OCI-LY7 (cell line): ENCODE measurements around the gene FBXO7.

ENCODE experiments used
- CTCF ChIP-seq: fragments of 200-600 bp; sonication (generic); conservative IDR thresholded peaks from 2 replicates; pipeline ENCODE4 v1.5.1; 2014; ENCODE audit warnings: mild to moderate bottlenecking, antibody characterized with exemption, low read length, moderate library complexity, mixed read lengths
- EZH2phosphoT487 ChIP-seq: fragments of 200-600 bp; sonication (generic); IDR thresholded peaks from 2 replicates; pipeline ENCODE4 v1.6.1; 2018; ENCODE audit warnings: low read depth, borderline replicate concordance, mild to moderate bottlenecking, mixed run types, antibody characterized with exemption, low read length, moderate library complexity, mixed read lengths

DNA sequence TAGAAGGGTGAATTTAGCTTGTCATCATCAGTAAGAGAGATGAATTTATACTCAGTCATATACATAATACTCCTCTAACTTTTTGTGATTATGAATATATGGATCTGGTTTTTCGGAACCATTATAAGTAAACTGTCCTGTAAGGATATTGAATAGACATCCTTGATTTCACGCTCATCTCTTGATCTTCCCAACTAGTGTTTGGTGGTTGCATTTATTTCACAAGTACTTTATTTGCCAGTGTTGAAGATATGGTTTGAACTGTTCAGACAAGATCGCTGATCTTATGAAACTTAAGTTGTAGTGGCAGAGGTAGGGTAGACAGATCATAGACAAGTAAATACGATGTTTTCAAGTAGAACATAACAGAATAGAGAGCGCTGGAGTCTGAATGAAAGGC is 3.0 kb downstream of the FBXO7 start:
- TF ChIP-seq CTCF (no peak), EZH2phosphoT487 (no peak)
